HEK293 (cell line): ENCODE results near the gene ADAMTS12.

ENCODE experiments used
- CTCF ChIA-PET: fragments of 350-600 bp; formaldehyde crosslinking; extraction: SDS; loops from one replicate; lab custom pipeline; 2021; ENCODE audit warnings: antibody characterized with exemption; lab: Yijun Ruan, JAX
- POLR2A ChIA-PET: fragments of 300-600 bp; formaldehyde crosslinking; extraction: SDS; loops from one replicate; lab custom pipeline; 2020; ENCODE audit warnings: antibody characterized with exemption, inconsistent platforms; lab: Yijun Ruan, JAX
- H3K27ac ChIP-seq: fragments of 200-500 bp; sonication (Bioruptor generic); 2 replicates; pipeline ENCODE4 v1.5.1; 2014; ENCODE audit warnings: low read depth, low read length, control low read depth, inconsistent platforms; ENCODE audit errors: extremely low read depth
- H3K36me3 ChIP-seq, 2 experiments: fragments of 200-500 bp in 1 of 2; sonication (Bioruptor generic) in 1 of 2; 1 replicate in 1 of 2; 2 replicates in 1 of 2; pipeline ENCODE4 v1.5.1; 2014 to 2017; ENCODE audit warnings: inconsistent platforms in 2 of 2, low read length in 2 of 2; ENCODE audit not compliant: control insufficient read depth in 2 of 2, insufficient read depth in 1 of 2
- H3K4me1 ChIP-seq: fragments of 200-500 bp; sonication (Bioruptor generic); 2 replicates; pipeline ENCODE4 v1.5.1; 2014; ENCODE audit warnings: mild to moderate bottlenecking, low read length, inconsistent platforms; ENCODE audit not compliant: control insufficient read depth, insufficient read depth
- H3K4me3 ChIP-seq: 2 replicates; pipeline ENCODE4 v1.5.1; 2011; ENCODE audit warnings: low read depth, mild to moderate bottlenecking, control low read depth, low read length, moderate library complexity
- H3K9me3 ChIP-seq: fragments of 200-500 bp; sonication (Bioruptor generic); 2 replicates; pipeline ENCODE4 v1.5.1; 2014; ENCODE audit warnings: low read depth, low read length, inconsistent platforms; ENCODE audit not compliant: control insufficient read depth, insufficient read depth
- FEZF1 ChIP-seq: fragments of 450-650 bp; formaldehyde crosslinking; IDR thresholded peaks from 2 replicates; pipeline ENCODE4 v1.5.1; 2016; ENCODE audit warnings: missing biosample characterization, missing genetic modification characterization
- HOXA7 ChIP-seq: sonication (generic); formaldehyde crosslinking; IDR thresholded peaks from 2 replicates; pipeline ENCODE4 v1.8.1; 2022; ENCODE audit warnings: missing genetic modification reagents, borderline replicate concordance
- MEIS1 ChIP-seq: sonication (generic); formaldehyde crosslinking; IDR thresholded peaks from 2 replicates; pipeline ENCODE4 v1.8.1; 2022; ENCODE audit warnings: missing genetic modification reagents, mild to moderate bottlenecking, borderline replicate concordance
- MYNN ChIP-seq: fragments of 450-650 bp; formaldehyde crosslinking; IDR thresholded peaks from 2 replicates; pipeline ENCODE4 v1.5.1; 2016; ENCODE audit warnings: missing biosample characterization, missing genetic modification characterization, borderline replicate concordance
- MZF1 ChIP-seq: fragments of 450-650 bp; formaldehyde crosslinking; IDR thresholded peaks from 2 replicates; pipeline ENCODE4 v1.5.1; 2017; ENCODE audit warnings: missing biosample characterization, missing genetic modification characterization, borderline replicate concordance
- SP7 ChIP-seq: fragments of 450-650 bp; formaldehyde crosslinking; IDR thresholded peaks from 2 replicates; pipeline ENCODE4 v1.5.1; 2016; ENCODE audit warnings: missing biosample characterization, missing genetic modification characterization
- TRIM28 ChIP-seq: IDR thresholded peaks from 2 replicates; pipeline ENCODE4 v1.6.1; 2011; ENCODE audit warnings: low read length, control low read depth, borderline replicate concordance
- ZNF132 ChIP-seq: fragments of 450-650 bp; formaldehyde crosslinking; IDR thresholded peaks from 2 replicates; pipeline ENCODE4 v1.5.1; 2017; ENCODE audit warnings: missing biosample characterization, missing genetic modification characterization, borderline replicate concordance
- ZNF157 ChIP-seq: fragments of 450-650 bp; formaldehyde crosslinking; IDR thresholded peaks from 2 replicates; pipeline ENCODE4 v1.5.1; 2016; ENCODE audit warnings: missing biosample characterization, missing genetic modification characterization
- ZNF221 ChIP-seq: fragments of 450-650 bp; formaldehyde crosslinking; IDR thresholded peaks from 2 replicates; pipeline ENCODE4 v1.5.1; 2017; ENCODE audit warnings: missing biosample characterization, missing genetic modification characterization, borderline replicate concordance
- ZNF394 ChIP-seq: fragments of 450-650 bp; formaldehyde crosslinking; IDR thresholded peaks from 2 replicates; pipeline ENCODE4 v1.5.1; 2016; ENCODE audit warnings: missing biosample characterization, missing genetic modification characterization, mild to moderate bottlenecking, moderate library complexity, borderline replicate concordance
- ZNF433 ChIP-seq: fragments of 450-650 bp; formaldehyde crosslinking; IDR thresholded peaks from 2 replicates; pipeline ENCODE4 v1.5.1; 2016; ENCODE audit warnings: missing biosample characterization, missing genetic modification characterization, low read depth
- ZNF600 ChIP-seq: fragments of 450-650 bp; formaldehyde crosslinking; IDR thresholded peaks from 2 replicates; pipeline ENCODE4 v1.5.1; 2016; ENCODE audit warnings: missing biosample characterization, missing genetic modification characterization
- ZNF660 ChIP-seq: fragments of 450-650 bp; IDR thresholded peaks from 2 replicates; pipeline ENCODE4 v1.5.1; 2018; ENCODE audit warnings: missing biosample characterization, mild to moderate bottlenecking, missing genetic modification characterization
- ZSCAN23 ChIP-seq: fragments of 450-650 bp; formaldehyde crosslinking; IDR thresholded peaks from 2 replicates; pipeline ENCODE4 v1.5.1; 2016; ENCODE audit warnings: missing biosample characterization, missing genetic modification characterization
- TF ChIP-seq, protein P1 (sequence below): fragments of 450-650 bp; formaldehyde crosslinking; IDR thresholded peaks from 2 replicates; pipeline ENCODE4; 2016; ENCODE audit warnings: missing biosample characterization, missing genetic modification characterization
- TF ChIP-seq, protein P2 (sequence below): fragments of 450-650 bp; formaldehyde crosslinking; IDR thresholded peaks from 2 replicates; pipeline ENCODE4 v1.5.1; 2016; ENCODE audit warnings: missing biosample characterization, missing genetic modification characterization
- TF ChIP-seq, protein P3 (sequence below): fragments of 450-650 bp; formaldehyde crosslinking; IDR thresholded peaks from 2 replicates; pipeline ENCODE4 v1.5.1; 2016; ENCODE audit warnings: missing biosample characterization, missing genetic modification characterization
- TF ChIP-seq, protein P4 (sequence below): fragments of 450-650 bp; IDR thresholded peaks from 2 replicates; pipeline ENCODE4 v1.5.1; 2018; ENCODE audit warnings: missing biosample characterization, missing genetic modification characterization
- TF ChIP-seq, protein P5 (sequence below): fragments of 450-650 bp; formaldehyde crosslinking; IDR thresholded peaks from 2 replicates; pipeline ENCODE4 v1.5.1; 2016; ENCODE audit warnings: missing biosample characterization, missing genetic modification characterization

The ADAMTS12 gene

DNA sequence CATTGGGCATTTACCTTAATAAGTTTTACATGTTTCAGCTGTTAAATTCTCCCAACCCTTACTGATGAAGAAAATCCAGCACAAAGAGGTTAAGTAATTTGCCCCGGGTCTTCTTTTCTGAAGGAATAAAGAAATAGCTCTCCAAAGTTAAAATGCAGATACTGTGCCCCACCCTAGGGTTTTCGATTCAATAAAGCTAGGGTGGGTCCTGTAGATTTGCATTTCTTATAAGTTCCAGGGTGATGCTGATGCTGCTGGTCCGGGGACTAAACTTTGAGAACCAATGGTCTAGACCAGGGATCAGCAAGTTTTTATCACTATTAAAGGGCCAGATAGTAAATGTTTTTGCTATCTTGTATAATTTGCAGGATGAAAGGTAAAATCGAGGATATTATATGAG, 156.7 kb downstream of the ADAMTS12 start:
- POLR2A ChIA-PET, result no interaction called here
- CTCF ChIA-PET, result no interaction called here
- no peaks in the 10 kb centered on the region for H3K9me3 ChIP-seq
- no peaks in the 10 kb centered on the region for H3K4me1 ChIP-seq
- no peak overlapping the region for H3K27ac ChIP-seq
- H3K36me3 ChIP-seq, result no peaks in the 10 kb centered on the region
- H3K4me3 ChIP-seq, result no peak overlapping the region
- TF ChIP-seq MZF1, result no peak
- TF ChIP-seq ZNF157 (tag by site-specific recombination), result no peak
- no peak for TF ChIP-seq ZNF394 (tag by site-specific recombination)
- TF ChIP-seq TRIM28, result no peak

DNA sequence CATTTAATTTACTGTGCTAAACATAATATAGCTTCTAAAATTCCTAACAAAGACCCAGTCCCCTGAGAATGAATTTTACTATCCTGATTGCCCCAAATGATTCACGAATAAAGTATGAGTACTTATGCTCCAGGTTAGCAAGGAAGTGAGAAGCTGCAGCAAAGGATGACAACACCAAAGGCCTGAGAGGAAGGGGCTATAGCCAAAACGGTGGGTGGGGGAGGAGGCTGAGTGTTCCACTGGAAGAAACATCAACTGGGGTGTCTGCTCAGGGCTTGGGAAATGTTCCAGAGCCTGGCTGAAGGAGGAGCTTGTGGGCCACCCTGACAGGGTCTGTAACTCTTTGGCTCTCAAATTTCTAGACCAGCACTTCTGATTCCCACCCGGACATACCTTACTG, 157.3 kb downstream of the ADAMTS12 start:
- TF ChIP-seq, protein P1, sequence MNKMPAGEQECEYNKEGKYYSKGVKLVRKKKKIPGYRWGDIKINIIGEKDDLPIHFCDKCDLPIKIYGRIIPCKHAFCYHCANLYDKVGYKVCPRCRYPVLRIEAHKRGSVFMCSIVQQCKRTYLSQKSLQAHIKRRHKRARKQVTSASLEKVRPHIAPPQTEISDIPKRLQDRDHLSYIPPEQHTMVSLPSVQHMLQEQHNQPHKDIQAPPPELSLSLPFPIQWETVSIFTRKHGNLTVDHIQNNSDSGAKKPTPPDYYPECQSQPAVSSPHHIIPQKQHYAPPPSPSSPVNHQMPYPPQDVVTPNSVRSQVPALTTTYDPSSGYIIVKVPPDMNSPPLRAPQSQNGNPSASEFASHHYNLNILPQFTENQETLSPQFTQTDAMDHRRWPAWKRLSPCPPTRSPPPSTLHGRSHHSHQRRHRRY (tag by site-specific recombination), result no peak
- TF ChIP-seq HOXA7, result no peak
- ChIA-PET POLR2A (no interaction called here), CTCF (interaction anchor here (0.5 kb wide), 1 partner anchor 276 kb away, joined by 3 read pairs; no protein-coding TSS in a partner anchor)
- Histone ChIP-seq H3K27ac (no peak overlapping the region), H3K4me3 (no peak overlapping the region), H3K36me3 (no peaks in the 10 kb centered on the region), H3K4me1 (no peaks in the 10 kb centered on the region), H3K9me3 (no peaks in the 10 kb centered on the region)

DNA sequence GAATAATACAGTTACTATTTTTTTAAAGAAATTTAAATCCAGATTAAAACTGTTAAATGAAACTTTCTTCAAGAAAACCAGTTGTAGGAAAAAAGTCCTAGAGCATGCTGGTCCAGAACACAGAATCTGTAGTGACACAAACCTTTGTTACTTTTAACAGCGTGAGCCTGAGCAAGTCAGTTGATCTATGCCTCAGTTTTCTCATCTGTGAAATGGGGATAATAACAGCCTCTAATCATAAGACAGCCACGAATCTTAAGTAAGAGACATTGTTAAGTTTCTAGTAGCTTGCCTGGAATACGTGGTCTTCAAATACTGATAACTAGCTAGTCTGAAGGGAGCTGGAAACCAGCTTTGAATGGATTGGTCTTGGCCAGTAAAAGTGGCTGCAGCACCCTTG, 158.6 kb downstream of the ADAMTS12 start:
- POLR2A ChIA-PET, result no interaction called here
- no peaks in the 10 kb centered on the region for H3K9me3 ChIP-seq
- H3K36me3 ChIP-seq, result no peaks in the 10 kb centered on the region
- no peak overlapping the region for H3K27ac ChIP-seq
- no peak overlapping the region for H3K4me3 ChIP-seq
- no peaks in the 10 kb centered on the region for H3K4me1 ChIP-seq
- CTCF ChIA-PET, result no interaction called here
- no peak for TF ChIP-seq ZNF221 (tag by site-specific recombination)
- TF ChIP-seq, all 188 proteins: peak for 0

DNA sequence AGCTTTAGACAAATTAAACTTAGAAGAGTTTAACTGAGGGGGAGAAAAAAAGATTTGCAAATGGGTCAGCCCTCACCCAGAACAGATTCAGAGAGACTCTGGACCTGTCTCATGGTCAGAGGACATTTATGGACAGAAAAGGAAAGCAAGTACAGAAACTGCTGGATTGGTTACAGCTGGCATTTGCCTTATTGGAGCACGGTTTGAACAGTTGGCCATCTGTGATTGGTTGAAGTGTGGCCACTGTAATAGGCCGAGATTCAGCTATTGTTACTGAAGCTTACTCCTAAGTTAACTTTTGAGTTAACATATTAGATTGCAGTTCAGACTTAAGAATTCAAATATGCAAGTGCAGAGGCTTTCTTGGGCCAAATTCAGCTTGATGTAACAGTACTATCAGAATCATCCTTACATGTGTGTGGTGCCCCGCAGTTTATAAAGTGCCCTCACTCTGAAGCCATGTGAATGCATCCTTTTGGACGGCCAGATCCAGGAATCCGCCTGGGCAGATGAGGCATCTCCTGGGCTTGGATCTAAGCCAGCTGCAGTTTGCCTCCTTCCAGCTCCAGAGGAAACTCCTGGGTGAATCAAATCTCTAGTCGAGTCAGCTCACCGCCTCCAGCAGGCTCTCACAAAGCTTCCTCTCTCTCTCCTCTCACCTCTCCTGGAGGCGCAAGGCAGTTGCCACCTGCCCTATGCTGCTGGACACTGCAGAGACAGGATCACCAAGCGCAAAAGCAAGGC, 165.2 kb downstream of the ADAMTS12 start:
- no peak overlapping the region for H3K4me3 ChIP-seq
- H3K27ac ChIP-seq, result no peak overlapping the region
- POLR2A ChIA-PET, result no interaction called here
- no peaks in the 10 kb centered on the region for H3K4me1 ChIP-seq
- no peaks in the 10 kb centered on the region for H3K9me3 ChIP-seq
- H3K36me3 ChIP-seq, result no peaks in the 10 kb centered on the region
- CTCF ChIA-PET, result no interaction called here
- TF ChIP-seq, protein P2, sequence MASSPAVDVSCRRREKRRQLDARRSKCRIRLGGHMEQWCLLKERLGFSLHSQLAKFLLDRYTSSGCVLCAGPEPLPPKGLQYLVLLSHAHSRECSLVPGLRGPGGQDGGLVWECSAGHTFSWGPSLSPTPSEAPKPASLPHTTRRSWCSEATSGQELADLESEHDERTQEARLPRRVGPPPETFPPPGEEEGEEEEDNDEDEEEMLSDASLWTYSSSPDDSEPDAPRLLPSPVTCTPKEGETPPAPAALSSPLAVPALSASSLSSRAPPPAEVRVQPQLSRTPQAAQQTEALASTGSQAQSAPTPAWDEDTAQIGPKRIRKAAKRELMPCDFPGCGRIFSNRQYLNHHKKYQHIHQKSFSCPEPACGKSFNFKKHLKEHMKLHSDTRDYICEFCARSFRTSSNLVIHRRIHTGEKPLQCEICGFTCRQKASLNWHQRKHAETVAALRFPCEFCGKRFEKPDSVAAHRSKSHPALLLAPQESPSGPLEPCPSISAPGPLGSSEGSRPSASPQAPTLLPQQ (tag by site-specific recombination), result no peak
- TF ChIP-seq ZSCAN23 (tag by site-specific recombination) (no peak), ZNF433 (tag by site-specific recombination) (no peak), SP7 (tag by site-specific recombination) (no peak), FEZF1 (tag by site-specific recombination) (no peak), ZNF600 (tag by site-specific recombination) (no peak), ZNF660 (tag by site-specific recombination) (no peak), MYNN (tag by site-specific recombination) (no peak), ZNF132 (tag by site-specific recombination) (no peak), MEIS1 (CRISPR knock-in tag) (no peak)
- TF ChIP-seq, protein P3, sequence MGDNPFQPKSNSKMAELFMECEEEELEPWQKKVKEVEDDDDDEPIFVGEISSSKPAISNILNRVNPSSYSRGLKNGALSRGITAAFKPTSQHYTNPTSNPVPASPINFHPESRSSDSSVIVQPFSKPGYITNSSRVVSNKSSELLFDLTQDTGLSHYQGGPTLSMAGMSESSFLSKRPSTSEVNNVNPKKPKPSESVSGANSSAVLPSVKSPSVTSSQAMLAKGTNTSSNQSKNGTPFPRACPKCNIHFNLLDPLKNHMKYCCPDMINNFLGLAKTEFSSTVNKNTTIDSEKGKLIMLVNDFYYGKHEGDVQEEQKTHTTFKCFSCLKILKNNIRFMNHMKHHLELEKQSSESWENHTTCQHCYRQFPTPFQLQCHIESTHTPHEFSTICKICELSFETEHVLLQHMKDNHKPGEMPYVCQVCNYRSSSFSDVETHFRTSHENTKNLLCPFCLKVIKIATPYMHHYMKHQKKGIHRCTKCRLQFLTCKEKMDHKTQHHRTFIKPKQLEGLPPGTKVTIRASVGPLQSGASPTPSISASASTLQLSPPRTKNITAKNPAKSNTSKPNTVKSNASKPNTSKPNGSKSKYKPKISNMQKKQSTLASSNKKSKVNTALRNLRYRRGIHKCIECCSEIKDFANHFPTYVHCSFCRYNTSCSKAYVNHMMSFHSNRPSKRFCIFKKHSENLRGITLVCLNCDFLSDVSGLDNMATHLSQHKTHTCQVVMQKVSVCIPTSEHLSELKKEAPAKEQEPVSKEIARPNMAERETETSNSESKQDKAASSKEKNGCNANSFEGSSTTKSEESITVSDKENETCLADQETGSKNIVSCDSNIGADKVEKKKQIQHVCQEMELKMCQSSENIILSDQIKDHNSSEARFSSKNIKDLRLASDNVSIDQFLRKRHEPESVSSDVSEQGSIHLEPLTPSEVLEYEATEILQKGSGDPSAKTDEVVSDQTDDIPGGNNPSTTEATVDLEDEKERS (tag by site-specific recombination), result no peak
- TF ChIP-seq, protein P4, sequence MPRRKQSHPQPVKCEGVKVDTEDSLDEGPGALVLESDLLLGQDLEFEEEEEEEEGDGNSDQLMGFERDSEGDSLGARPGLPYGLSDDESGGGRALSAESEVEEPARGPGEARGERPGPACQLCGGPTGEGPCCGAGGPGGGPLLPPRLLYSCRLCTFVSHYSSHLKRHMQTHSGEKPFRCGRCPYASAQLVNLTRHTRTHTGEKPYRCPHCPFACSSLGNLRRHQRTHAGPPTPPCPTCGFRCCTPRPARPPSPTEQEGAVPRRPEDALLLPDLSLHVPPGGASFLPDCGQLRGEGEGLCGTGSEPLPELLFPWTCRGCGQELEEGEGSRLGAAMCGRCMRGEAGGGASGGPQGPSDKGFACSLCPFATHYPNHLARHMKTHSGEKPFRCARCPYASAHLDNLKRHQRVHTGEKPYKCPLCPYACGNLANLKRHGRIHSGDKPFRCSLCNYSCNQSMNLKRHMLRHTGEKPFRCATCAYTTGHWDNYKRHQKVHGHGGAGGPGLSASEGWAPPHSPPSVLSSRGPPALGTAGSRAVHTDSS, result no peak
- TF ChIP-seq, protein P5, sequence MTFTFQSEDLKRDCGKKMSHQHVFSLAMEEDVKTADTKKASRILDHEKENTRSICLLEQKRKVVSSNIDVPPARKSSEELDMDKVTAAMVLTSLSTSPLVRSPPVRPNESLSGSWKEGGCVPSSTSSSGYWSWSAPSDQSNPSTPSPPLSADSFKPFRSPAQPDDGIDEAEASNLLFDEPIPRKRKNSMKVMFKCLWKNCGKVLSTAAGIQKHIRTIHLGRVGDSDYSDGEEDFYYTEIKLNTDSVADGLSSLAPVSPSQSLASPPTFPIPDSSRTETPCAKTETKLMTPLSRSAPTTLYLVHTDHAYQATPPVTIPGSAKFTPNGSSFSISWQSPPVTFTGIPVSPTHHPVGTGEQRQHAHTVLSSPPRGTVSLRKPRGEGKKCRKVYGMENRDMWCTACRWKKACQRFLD (tag by site-specific recombination), result no peak
